HG03066 (cell line): ENCODE data around the gene BPIFB6.

ENCODE experiments used
- ATAC-seq: cut with Tn5 transposase; IDR thresholded peaks from one replicate; pipeline ENCODE4 v1.9.1; 2021; ENCODE audit warnings: low read depth; ENCODE audit not compliant: unreplicated experiment

The BPIFB6 gene

DNA sequence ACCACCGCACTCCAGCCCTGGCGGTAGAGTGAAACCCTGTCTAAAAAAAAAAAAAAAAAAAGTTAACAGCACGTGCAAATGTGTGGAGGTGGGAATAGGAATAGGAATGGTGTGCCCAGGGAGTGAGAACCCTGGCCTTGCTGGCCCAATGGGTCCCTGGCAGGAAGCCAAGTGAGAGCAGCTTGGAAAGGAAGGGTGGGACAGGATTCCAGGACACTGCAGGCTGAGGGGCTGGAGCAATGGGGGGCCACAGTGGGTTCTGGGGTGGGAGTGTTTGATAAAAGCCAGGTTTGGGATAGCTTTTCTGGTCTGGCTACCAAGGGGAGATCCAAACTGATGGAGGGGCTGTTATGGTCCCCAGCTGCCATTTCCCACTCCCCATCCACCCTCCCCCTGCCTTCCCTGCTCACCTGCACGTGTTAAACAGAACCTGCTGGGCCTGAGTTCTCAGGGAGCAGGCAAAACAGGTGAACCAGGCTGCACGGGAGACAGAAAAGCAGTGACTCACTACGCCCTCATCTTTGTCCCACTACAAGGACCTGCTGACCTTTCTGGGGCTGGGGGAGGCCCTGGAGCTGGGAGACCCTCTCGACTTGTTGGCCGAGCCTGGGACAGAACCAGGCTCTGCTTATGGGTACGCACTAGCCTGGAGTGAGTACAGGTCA is 30.5 kb upstream of the BPIFB6 start:
- ATAC-seq: no peak

DNA sequence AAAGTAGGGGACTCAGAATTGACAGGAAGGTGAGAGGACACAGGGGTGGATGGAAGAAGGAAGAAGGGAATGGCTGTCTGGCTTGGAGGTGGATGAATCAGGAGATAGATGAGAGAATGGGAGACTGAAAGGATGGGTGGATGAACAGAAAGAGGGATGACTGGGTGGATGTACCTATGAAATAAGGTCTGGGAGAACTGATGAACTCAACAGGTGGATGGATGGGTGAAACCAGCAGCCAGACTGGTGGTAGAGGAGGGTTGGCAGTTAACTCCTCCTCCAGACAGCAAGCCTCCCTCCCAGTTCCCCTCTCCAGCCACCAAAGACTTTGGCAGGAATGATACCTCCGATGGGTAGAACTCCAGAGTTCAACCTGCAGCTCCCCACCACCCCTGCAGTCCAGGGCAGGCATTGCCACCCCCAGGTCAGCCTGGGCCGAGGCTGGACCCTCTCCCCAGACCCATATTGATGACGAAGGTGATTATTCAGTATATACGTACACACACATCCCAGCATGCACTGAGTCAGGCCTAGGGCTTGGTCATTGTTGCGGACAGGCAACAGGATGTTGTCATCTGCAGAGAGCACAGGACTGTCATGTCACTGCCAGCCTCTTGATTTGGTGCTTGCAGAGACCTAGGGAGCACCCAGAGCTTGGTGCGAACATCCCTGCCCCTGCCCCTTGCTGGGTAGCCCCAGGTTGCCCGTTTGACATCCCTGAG is 29.2 kb upstream of the BPIFB6 start:
- no peak for ATAC-seq

DNA sequence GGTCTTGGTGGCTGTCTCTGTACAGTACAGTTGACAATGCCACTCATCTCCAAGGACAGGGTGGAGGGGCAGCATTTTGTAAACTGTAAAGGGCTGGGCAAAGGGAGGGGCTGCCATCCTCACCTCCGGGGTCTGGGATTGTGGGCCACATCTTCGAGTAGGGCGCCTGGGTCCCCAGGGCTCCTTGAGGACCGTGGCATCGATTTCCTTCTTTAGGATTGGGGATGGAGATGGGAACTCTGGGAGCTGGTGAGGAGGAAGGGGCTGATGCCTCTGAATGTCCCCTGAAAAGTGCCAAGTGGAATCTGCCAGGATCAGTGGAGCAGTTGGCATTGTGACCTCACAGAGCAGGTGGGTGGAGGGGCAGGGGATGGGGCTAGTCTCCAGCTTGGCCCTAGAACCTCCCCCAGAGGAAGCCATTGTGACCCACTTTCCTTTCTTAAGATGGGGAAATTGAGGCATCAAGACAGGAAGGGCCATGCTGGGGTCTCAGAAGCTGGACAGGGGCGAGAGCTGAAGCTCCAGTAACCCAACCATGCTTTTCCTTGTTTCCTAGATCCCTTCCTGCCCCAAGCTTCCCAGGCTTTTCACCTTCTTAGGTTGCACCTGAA is 27.2 kb upstream of the BPIFB6 start, which contains the start of gene SUN5:
SUN5 (minus strand) TSS at position 293 of the 611 bp plus-strand sequence; CDS start at position 200, 93 bp downstream.
- ATAC-seq: no peak

DNA sequence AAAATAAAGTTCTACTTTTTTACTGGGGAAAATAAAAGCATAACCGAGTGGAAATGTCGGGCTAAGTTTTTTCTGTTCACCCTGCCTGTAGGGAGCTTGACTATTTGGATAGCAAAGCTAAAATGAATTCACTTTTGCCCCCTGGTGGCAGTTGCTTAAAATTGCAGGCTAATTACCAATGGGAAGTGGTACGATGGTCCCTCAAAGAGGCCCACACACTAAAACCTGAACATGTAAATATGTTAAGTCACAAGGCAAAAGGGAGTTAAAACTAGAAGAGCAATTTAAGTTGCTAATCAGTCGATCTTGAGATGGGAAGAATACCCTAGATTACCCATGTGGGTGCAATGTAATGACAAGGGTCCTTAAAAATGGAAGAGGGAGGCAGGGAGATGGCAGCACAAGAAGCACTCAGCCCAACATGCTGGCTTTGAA is 26.3 kb upstream of the BPIFB6 start:
- ATAC-seq: no peak

DNA sequence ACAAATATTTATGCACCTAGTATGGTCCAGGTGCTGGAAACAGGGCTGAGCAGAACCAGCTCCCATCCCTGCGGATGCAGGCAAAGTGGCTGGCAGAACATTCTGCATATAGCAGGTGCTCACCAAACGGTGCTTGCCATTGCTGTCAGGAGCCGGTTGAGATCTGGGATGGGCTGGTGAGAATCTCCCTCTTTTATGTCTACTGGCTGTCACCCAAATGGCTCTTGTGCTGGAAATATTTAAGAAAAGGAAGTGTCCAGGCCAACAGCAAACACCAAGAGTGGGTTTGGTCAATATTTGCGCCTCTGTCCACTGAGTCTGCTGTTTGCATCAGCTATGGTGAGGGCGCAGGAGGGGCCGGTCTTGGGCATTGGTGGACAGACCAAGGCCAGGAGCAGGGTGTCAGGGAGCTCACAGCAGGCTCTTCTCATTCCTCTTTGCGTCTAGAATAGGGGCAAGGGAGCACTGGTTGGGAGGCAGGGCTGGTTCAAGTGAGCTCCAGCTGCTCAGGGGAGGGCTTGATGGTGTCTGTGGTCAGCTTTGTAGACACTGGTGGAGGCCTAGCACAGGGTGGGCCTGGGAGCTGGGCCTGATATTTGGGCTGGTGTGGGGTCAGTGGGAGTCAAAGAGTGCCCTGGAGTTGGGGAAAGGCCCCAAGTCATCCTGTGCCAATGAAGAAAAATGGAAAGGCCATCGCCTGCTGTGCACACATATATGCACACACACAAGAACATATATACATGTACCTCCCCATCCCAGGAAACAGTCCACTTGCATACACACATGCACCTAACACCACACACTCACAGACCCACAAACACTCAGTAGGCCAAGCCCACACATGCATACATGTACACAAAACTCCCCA is 25.3 kb upstream of the BPIFB6 start:
- no peak for ATAC-seq

DNA sequence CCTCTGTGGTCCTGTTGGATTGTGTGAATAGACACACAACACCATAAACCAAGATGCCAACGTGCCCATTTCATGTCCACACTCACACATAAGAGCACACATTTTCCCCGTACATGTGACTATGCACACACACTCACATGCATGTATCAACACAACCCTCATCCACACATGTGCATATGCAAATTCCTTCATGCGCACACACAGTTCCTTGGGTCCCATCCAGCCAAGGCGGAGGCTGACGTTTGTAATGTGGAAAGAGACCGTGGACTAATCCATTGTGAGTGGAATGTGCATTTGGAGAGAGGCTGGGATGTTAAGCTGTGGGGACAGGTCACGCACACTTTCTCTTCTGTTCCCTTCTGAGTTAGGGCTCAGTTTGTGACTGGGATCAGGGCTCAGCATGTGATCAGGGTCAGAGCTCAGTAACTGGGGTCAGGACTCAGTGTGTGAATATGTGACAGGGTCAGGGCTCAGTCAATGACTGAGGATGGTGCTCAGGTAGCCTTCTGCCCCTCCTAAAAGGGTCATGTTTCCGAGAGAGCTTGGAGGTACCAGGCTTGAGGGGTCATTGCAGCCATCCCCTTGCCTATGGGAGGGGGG is 24.6 kb upstream of the BPIFB6 start:
- ATAC-seq: no peak

DNA sequence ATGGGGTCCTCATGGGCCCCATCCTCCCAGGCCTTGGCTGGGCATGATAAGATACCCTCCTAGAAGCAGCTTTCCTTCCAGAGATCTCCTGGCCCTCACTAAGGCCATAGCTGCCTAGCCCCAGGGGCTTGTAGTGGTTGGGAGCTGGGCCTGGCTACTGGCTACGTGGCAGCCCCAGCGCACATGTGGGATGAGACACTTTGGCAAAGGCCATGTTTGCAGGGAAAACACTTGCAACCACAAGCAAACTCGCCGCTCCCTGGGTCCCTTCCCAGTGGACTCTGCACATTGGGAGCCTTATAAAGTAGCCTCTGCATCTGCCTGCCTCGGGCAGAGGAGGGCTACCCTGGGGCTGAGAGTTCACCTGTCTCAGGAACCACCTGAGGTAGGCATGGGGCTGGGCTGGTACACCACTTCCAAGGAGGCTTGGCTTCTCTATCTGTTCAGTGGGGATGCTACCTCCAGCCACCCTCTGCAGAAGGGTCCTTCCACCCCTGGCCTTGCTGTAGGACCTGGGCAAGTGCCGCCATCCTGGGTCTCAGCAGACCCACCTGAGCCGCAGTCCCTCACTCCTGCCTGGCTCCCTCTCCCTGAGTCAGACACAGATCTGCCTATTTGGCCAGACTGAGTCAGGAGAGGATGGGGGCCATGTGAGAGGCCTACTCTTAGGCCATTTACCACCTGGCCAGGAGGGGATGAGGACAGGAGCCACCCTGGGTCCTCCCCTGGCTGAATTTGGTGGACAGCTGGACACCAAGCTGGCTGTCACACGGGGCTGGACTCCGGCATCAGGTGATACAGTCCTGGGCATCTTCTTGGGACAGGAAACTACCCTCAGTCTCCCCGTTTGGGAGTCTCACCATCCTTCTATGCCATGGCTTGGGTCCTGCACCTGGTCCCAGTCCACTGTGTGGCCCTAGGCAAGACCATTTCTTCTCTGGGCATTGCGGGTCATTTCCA is 23.8 kb upstream of the BPIFB6 start, which contains the start of gene BPIFB2:
BPIFB2 (plus strand) TSS at position 329 of the 960 bp plus-strand sequence. CDS start 871 bp downstream, outside the sequence.
- no peak for ATAC-seq

DNA sequence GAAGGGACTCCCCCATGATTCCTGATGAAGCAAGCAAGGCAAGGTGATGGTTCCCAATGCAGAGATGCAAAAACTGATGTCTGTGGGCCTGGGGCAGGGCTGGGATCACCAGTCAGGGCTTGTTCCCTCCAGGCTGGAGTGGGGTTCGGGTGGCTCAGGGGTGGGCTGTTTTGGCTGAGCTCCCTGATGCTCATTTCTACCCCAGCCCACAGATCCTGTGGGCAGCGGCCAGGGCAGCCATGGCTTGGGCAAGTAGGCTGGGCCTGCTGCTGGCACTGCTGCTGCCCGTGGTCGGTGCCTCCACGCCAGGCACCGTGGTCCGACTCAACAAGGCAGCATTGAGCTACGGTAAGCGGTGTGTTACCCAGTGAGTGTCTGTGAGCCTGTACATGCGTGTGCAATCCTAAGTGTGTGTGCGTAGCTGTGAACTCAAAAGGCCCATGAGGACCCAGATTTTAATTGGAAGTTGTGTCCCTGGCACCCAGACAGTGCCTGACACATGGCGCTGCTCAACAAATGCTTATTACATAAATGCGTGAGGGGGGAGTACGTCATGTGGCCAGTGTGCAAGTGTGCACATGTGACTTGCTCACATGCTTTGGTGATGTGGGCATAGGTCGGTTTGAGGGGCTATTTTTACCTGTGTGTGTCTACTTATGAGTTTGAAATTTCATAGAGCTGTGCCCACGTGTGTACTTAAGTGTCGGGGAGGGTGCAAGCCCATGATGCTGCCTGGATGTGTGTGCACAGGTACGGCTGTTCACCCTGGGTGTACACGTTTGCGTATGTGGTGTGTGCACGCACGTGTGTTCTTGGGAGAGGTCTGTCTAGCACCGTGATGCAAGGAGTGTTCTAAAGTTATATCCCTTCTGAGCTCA is 22.9 kb upstream of the BPIFB6 start:
- ATAC-seq: no peak

DNA sequence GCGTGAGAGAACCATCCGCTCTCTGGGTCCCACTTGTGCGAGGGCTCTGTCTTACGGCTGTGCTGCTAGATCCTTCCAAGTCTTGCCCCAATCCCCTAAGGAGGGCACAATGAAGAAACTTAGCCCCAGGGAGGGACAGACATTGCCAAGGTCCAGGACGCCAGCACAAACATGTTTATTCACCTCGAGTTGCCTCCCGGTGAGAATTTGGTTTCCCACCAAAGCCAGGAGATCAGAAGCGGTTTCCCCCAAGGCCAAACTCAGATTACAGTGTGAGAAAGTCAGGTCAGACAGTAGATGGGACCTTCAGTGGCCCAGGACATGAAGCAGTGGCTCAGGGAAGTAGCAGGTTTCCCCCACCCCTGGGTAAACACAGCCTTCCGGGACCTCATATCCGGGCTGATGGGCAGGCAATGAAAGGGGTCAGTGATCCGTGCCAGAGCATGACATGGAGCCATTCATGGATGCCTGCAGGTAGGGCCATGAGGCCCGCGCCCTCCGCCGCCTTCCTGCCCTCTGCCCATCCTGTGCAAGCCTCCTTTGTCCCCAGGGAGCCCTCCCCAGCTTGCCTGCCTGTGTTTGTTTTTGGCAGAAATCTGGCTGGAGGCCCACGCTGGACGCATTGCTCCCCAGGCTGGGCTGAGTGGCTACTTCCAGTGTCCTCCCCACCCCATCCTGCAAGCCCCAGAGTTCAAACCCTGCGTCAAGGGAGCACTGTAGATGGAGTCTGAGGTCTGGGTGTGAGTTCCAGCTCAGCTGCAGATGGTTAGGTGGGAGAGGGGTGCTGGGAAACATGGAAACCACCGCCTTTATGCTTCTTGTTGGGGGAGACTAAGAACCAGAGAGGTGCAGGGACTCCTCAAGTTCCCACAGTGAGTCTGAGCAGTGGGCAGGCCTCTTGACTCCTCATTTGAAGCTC is 22.0 kb upstream of the BPIFB6 start:
- ATAC-seq: no peak

DNA sequence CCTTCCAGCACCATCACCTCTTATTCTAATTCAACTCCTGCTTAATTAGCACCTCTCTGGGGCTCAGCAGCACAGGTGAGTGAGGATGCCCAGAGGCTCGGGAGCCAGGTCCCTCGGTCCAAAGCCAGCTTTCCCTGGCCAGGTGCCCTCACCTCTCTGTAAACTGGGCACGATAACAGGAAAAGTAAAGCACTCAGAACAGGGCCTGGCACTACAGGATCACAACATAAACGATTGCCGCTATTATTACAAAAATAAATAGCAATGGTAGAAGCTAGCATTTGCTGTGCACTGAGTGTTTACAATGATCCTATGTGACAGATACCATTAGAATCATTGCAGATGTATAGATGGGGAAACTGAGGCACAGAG is 21.3 kb upstream of the BPIFB6 start:
- no peak for ATAC-seq

DNA sequence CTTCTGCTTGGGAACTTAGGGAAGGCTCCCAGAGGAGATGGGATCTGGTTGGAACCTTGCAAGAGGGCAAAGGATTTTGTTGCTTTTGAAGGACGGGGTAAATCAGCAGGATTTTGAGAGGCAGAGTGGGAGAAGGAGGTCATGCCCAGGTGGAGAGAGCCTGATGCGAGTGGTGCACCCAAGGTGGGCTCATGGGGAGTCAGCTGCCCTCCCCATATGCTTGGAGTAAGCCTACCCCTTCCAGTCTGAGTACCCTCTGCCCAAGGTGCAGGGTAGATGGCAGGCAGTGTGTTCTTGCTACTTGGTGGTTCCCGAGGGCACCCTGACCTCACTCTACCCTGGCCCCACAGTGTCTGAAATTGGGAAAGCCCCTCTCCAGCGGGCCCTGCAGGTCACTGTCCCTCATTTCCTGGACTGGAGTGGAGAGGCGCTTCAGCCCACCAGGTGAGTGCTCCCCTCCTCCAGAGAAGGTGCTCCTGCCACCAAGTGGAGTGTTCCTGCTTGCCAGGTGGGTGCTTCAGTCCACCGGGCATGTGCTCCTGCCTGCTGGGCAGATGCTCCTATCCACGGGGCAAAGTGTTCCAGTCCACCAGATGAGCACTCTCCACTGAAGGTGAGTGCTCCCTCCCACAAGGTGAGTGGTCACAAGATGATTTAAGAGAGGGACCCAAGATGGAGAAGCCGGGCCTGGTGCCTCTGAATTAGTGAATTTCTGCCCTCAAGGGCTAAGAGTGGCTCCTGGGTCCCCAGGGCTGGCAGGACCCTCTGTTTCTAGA is 20.6 kb upstream of the BPIFB6 start:
- no peak for ATAC-seq

DNA sequence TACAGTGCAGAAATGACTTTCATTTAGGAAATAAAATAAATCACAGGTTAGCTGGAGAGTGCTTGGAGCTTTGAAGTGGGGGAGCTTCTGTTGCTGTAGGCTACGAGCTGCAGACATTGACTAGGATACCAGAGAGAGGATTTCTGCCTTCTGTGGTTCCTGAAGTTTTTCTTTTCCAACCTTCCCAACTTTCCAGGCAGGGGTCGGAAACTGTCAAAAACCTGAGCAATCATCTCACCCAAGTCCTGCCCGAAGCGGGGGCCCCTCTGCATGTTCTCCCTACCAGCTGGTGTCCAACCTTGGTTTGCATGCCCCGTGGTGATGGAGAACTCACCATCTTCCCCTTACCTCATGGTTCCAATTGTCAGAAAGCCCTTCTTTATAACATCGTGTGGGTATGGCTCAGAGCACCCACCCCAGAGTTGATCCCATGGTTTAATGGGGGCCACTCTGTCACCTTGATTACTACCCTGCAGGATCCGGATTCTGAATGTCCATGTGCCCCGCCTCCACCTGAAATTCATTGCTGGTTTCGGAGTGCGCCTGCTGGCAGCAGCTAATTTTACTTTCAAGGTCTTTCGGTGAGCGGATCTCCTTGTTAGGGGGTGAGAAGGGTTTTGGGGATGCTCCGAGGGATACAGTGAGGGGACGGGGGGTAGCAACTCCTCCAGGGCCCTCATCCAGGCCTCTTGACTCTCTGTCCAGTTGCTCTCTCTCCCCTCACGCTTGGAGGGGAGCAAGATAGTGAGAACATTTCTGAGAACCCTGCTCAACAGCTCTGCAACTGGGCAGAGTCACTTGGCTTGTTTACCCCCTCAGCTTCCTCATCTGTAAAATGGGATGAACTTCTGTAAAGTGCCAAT is 18.9 kb upstream of the BPIFB6 start:
- no peak for ATAC-seq

DNA sequence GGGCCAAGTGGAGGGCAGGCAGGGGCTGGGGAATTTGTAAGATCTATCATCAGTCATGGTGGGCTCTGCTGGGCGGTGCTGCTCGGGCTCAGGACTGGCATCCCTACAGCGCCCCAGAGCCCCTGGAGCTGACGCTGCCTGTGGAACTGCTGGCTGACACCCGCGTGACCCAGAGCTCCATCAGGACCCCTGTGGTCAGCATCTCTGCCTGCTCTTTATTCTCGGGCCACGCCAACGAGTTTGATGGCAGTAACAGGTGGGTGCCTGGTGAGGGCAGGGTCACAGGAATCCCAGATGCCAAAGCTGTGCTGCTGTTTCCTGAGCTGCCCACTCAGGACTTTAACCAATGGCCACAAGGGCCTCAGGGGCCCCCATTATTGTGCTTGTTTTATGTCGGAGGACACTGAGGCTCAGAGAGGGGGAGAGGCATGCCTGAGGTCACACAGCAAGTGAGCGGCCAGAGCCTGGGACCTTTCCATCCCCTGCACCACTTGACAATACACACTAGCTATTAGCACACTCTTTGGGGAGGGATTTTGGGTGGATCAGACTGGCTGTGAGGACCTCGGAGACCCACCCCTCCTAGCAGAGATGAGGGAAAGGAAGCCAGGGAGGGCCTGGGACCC is 17.6 kb upstream of the BPIFB6 start:
- ATAC-seq: no peak

DNA sequence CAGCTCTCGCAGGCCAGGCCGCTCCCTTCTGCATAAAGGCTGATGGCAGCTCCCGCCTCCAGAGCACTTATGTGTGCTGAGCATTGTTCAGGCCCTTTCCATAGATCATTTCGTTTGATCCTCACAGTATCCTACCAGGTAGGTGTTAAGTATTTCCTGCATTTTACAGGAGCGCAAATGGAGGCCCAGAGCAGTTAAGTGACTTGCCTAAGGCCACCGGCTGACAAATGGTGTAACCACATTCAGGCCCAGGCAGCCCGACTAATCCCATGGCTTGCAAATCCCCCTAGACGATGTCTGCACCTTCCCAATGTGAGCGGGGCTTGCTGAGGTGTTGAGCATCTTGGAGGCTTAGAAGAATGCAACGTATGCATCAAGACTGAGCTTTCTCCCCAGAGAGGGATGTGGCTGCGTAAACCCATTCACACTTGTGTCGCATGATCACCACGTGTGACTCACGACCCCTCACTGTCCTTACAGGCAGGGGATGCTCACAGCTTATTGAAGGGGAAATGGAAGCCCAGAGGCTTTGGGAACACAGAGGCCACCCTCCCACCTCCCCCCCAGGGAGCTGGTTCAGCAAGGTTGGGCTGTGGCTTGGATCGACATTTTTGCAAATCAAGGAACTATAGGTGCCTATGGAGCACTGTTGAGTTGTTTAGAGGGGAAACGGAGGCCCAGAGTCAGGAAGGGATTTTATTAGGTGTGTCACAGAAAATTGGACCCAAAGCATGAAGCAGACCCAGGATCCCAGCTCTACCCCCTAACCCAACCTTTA is 16.9 kb upstream of the BPIFB6 start:
- no peak for ATAC-seq
